Measurements from ENCODE around the gene KCNF1. TPM values are rescaled to one million over a fixed set of nuclear protein-coding genes. Genes with fewer than 3 reads are reported as not detected.

Gene KCNF1
- total and polyA plus RNA-seq, 10 of the 15 experiments (the other 5 are each of a cell fraction or from before 2014, with no cell fraction given) = not detected

GRCh38 chr2:10940596-10940995, 28.9 kb downstream of the KCNF1 start:
- FAIRE-seq (no peak), DNase-seq (ENCODE audit: low read depth, low spot score) (no peak), ATAC-seq (no peak)
- RAD21 ChIA-PET (ENCODE audit: unreplicated experiment) = no interaction called here
- TF ChIP-seq SPI1 (IDR thresholded peaks at IDR 0.05; ENCODE audit: borderline replicate concordance, insufficient read depth, low read depth, low read length) (no peak), MYB (IDR thresholded peaks at IDR 0.05; ENCODE audit: borderline replicate concordance, low read depth, low read length) (no peak), ZBED1 (IDR thresholded peaks at IDR 0.05; ENCODE audit: borderline replicate concordance) (no peak), RFX5 (IDR thresholded peaks at IDR 0.05; ENCODE audit: low read depth, low read length) (no peak), RAD21 (IDR thresholded peaks at IDR 0.05; ENCODE audit: insufficient read depth, low read depth, low read length) (no peak), SMARCA5 (IDR thresholded peaks at IDR 0.05) (no peak), SMAD5 (IDR thresholded peaks at IDR 0.05; ENCODE audit: low read depth) (no peak), TAF1 (IDR thresholded peaks at IDR 0.05; ENCODE audit: borderline replicate concordance, low read depth, low read length) (no peak), JUNB (IDR thresholded peaks at IDR 0.05) (no peak)
- 0% methylated on average over 2 of the region's 2 CpGs for WGBS (ENCODE audit: insufficient coverage, insufficient replicate concordance, low lambda C conversion rate, missing lambda C conversion rate)
- CTCF ChIA-PET = no interaction called here
- Histone ChIP-seq H3K9me3 (replicated peaks; ENCODE audit: control insufficient read depth, insufficient read depth, low read length) (peaks cover 2% of the 10 kb centered on the region; the same call in 2 of the 3 replicates), H3K4me2 (ENCODE audit: control insufficient read depth, insufficient read depth) (no peak overlapping the region), H3K9ac (ENCODE audit: control insufficient read depth, insufficient read depth, low read length) (no peak overlapping the region), H3K4me1 (ENCODE audit: control insufficient read depth, insufficient read depth, low read length) (no peaks in the 10 kb centered on the region), H3K4me3 (no peak overlapping the region), H3K36me3 (ENCODE audit: control insufficient read depth in 2 of 2, insufficient read depth in 2 of 2, low read length in 1 of 2) (no peaks in the 10 kb centered on the region), H3K79me2 (ENCODE audit: control insufficient read depth, insufficient read depth, low read length) (no peaks in the 10 kb centered on the region), H4K20me1 (ENCODE audit: control insufficient read depth, insufficient read depth) (no peaks in the 10 kb centered on the region), H3K27ac (ENCODE audit: control insufficient read depth, insufficient read depth) (no peak overlapping the region), H2AFZ (ENCODE audit: control insufficient read depth, low read depth, low read length) (no peak overlapping the region), H3K27me3 (replicated peaks in 1 of 2; ENCODE audit: control insufficient read depth in 2 of 2, insufficient read depth in 2 of 2, low read length in 1 of 2) (no peaks in the 10 kb centered on the region; a peak in 1 of 4 replicates)
- SMC1A ChIA-PET (ENCODE audit: uncharacterized antibody, unreplicated experiment) = no interaction called here
- in situ Hi-C loops (cut with MboI) (no loop called here), intact Hi-C loops (cut with micrococcal nuclease; ENCODE audit: unreplicated experiment) (no loop called here)
- no TSS peak for BruUV-seq (replicated peaks)
- POLR2A ChIA-PET = no interaction called here

- no peak for DNase-seq (ENCODE audit: low read depth, low spot score)
- Histone ChIP-seq H3K27ac (ENCODE audit: control insufficient read depth, insufficient read depth) (no peak overlapping the region), H3K9me3 (replicated peaks; ENCODE audit: control insufficient read depth, insufficient read depth, low read length) (peaks cover 2% of the 10 kb centered on the region; the same call in 2 of the 3 replicates), H4K20me1 (ENCODE audit: control insufficient read depth, insufficient read depth) (no peaks in the 10 kb centered on the region), H3K36me3 (ENCODE audit: control insufficient read depth in 2 of 2, insufficient read depth in 2 of 2, low read length in 1 of 2) (no peaks in the 10 kb centered on the region), H3K4me2 (ENCODE audit: control insufficient read depth, insufficient read depth) (no peak overlapping the region), H3K4me1 (ENCODE audit: control insufficient read depth, insufficient read depth, low read length) (no peaks in the 10 kb centered on the region), H3K4me3 (no peak overlapping the region), H2AFZ (ENCODE audit: control insufficient read depth, low read depth, low read length) (no peak overlapping the region), H3K9ac (ENCODE audit: control insufficient read depth, insufficient read depth, low read length) (no peak overlapping the region), H3K27me3 (replicated peaks in 1 of 2; ENCODE audit: control insufficient read depth in 2 of 2, insufficient read depth in 2 of 2, low read length in 1 of 2) (no peaks in the 10 kb centered on the region; a peak in 1 of 4 replicates), H3K79me2 (ENCODE audit: control insufficient read depth, insufficient read depth, low read length) (no peaks in the 10 kb centered on the region)
- no TSS peak for BruUV-seq (replicated peaks)
- no peak for FAIRE-seq
- ChIA-PET SMC1A (ENCODE audit: uncharacterized antibody, unreplicated experiment) (no interaction called here), RAD21 (ENCODE audit: unreplicated experiment) (no interaction called here), POLR2A (no interaction called here), CTCF (no interaction called here)
- TF ChIP-seq POLR2A (IDR thresholded peaks at IDR 0.05; ENCODE audit: low read depth, low read length) = no peak
- 3% methylated on average over 3 of the region's 3 CpGs for WGBS (ENCODE audit: insufficient coverage, insufficient replicate concordance, low lambda C conversion rate, missing lambda C conversion rate)
- in situ Hi-C loops (cut with MboI) = no loop called here
- ATAC-seq = no peak
- intact Hi-C loops (cut with micrococcal nuclease; ENCODE audit: unreplicated experiment) = no loop called here
Measured at GRCh38 chr2:10941383-10941782, 29.6 kb downstream of the KCNF1 start.
